H9 (cell line): ENCODE measurements around the gene ZMYM3. TPM values are rescaled to one million over a fixed set of nuclear protein-coding genes. Genes with fewer than 3 reads are reported as not detected.
A peak's percentile ranks its signal among the peaks of the same experiment; 100 is the strongest.

Experiments used
- DNase-seq: peaks from one replicate; pipeline ENCODE4 v3.0.0-alpha.2; 2017
- H2AFZ ChIP-seq: one replicate; pipeline ENCODE4 v1.6.1; 2013; ENCODE audit warnings: mild to moderate bottlenecking, low read length, control low read depth, moderate library complexity
- H2AK5ac ChIP-seq: 2 replicates; pipeline ENCODE4 v1.6.1; 2013; ENCODE audit warnings: low read length, control low read depth, mixed read lengths; ENCODE audit not compliant: insufficient read length
- H2BK120ac ChIP-seq: one replicate; pipeline ENCODE4 v1.6.1; 2013; ENCODE audit warnings: low read depth, mild to moderate bottlenecking, low read length, control low read depth, inconsistent platforms; ENCODE audit not compliant: poor library complexity, severe bottlenecking
- H2BK12ac ChIP-seq: 2 replicates; pipeline ENCODE4 v1.6.1; 2013; ENCODE audit warnings: low read length, control low read depth, mixed read lengths, low read depth; ENCODE audit not compliant: insufficient read length
- H2BK15ac ChIP-seq: 2 replicates; pipeline ENCODE4 v1.6.1; 2013; ENCODE audit warnings: low read depth, low read length, control low read depth
- H2BK20ac ChIP-seq: one replicate; pipeline ENCODE4 v1.6.1; 2013; ENCODE audit warnings: low read depth, mild to moderate bottlenecking, low read length, control low read depth, inconsistent platforms; ENCODE audit not compliant: poor library complexity, severe bottlenecking
- H2BK5ac ChIP-seq: 2 replicates; pipeline ENCODE4 v1.6.1; 2013; ENCODE audit warnings: low read length, control low read depth, mixed read lengths; ENCODE audit not compliant: insufficient read length
- H3K14ac ChIP-seq: 2 replicates; pipeline ENCODE4 v1.6.1; 2013; ENCODE audit warnings: low read length, control low read depth; ENCODE audit not compliant: insufficient read depth
- H3K18ac ChIP-seq: 2 replicates; pipeline ENCODE4 v1.6.1; 2013; ENCODE audit warnings: low read depth, mild to moderate bottlenecking, mixed read lengths, low read length, control low read depth; ENCODE audit not compliant: insufficient read length
- H3K23ac ChIP-seq: 2 replicates; pipeline ENCODE4 v1.6.1; 2013; ENCODE audit warnings: low read length, control low read depth, mixed read lengths, low read depth; ENCODE audit not compliant: insufficient read length
- H3K23me2 ChIP-seq: 2 replicates; pipeline ENCODE4 v1.6.1; 2013; ENCODE audit warnings: low read depth, mild to moderate bottlenecking, mixed read lengths, low read length, control low read depth; ENCODE audit not compliant: insufficient read length, poor library complexity, severe bottlenecking
- H3K27ac ChIP-seq: 2 replicates; pipeline ENCODE4 v1.5.1; 2013; ENCODE audit warnings: low read length, control low read depth, mixed read lengths, low read depth; ENCODE audit not compliant: insufficient read length
- H3K27me3 ChIP-seq: 2 replicates; pipeline ENCODE4 v1.6.1; 2013; ENCODE audit warnings: low read length, control low read depth, inconsistent platforms; ENCODE audit not compliant: insufficient read depth
- H3K4ac ChIP-seq: 2 replicates; pipeline ENCODE4 v1.6.1; 2013; ENCODE audit warnings: low read depth, mild to moderate bottlenecking, control low read depth, inconsistent platforms, low read length, moderate library complexity
- H3K4me1 ChIP-seq: 2 replicates; pipeline ENCODE4 v1.6.1; 2013; ENCODE audit warnings: low read length, control low read depth, inconsistent platforms; ENCODE audit not compliant: insufficient read depth
- H3K4me2 ChIP-seq: 2 replicates; pipeline ENCODE4 v1.6.1; 2013; ENCODE audit warnings: low read length, control low read depth, mixed read lengths; ENCODE audit not compliant: insufficient read length, insufficient read depth
- H3K56ac ChIP-seq: 2 replicates; pipeline ENCODE4 v1.6.1; 2013; ENCODE audit warnings: low read depth, mild to moderate bottlenecking, mixed read lengths, low read length, control low read depth; ENCODE audit not compliant: insufficient read length
- H3K79me1 ChIP-seq: 2 replicates; pipeline ENCODE4 v1.6.1; 2013; ENCODE audit warnings: low read depth, mild to moderate bottlenecking, moderate library complexity, low read length, control low read depth, inconsistent platforms; ENCODE audit not compliant: insufficient read depth, poor library complexity, severe bottlenecking
- H3K79me2 ChIP-seq: 2 replicates; pipeline ENCODE4 v1.6.1; 2013; ENCODE audit warnings: low read length, control low read depth, inconsistent platforms; ENCODE audit not compliant: insufficient read depth
- H3K9ac ChIP-seq: 2 replicates; pipeline ENCODE4 v1.6.1; 2013; ENCODE audit warnings: low read length, control low read depth, mixed read lengths; ENCODE audit not compliant: insufficient read length; ENCODE audit errors: extremely low read depth
- H3K9me3 ChIP-seq: one replicate; pipeline ENCODE4 v1.6.1; 2013; ENCODE audit warnings: low read depth, low read length, inconsistent platforms; ENCODE audit not compliant: control insufficient read depth
- H3T11ph ChIP-seq: one replicate; pipeline ENCODE4 v1.6.1; 2013; ENCODE audit warnings: mild to moderate bottlenecking, low read length, control low read depth, inconsistent platforms
- H4K20me1 ChIP-seq: one replicate; pipeline ENCODE4 v1.6.1; 2013; ENCODE audit not compliant: control insufficient read depth, insufficient read length, insufficient read depth
- H4K5ac ChIP-seq: 2 replicates; pipeline ENCODE4 v1.6.1; 2013; ENCODE audit warnings: low read depth, mild to moderate bottlenecking, mixed read lengths, low read length, control low read depth; ENCODE audit not compliant: insufficient read length
- H4K8ac ChIP-seq: replicated peaks from 2 replicates; pipeline ENCODE4 v1.6.1; 2013; ENCODE audit warnings: low read length, control low read depth, mixed read lengths, low read depth; ENCODE audit not compliant: insufficient read length
- H4K91ac ChIP-seq: 2 replicates; pipeline ENCODE4 v1.6.1; 2013; ENCODE audit warnings: low read depth, mild to moderate bottlenecking, moderate library complexity, mixed read lengths, low read length, control low read depth; ENCODE audit not compliant: insufficient read length
- H3K27ac Mint-ChIP-seq, 3 experiments: 2 replicates in 2 of 3; 3 replicates in 1 of 3; pipeline ENCODE4 v1.8.0; 2020 to 2021; ENCODE audit warnings: mixed read lengths in 3 of 3, mild to moderate bottlenecking in 1 of 3, moderate library complexity in 1 of 3
- H3K27me3 Mint-ChIP-seq: 2 replicates; pipeline ENCODE4 v1.8.0; 2021; ENCODE audit warnings: low read depth, mild to moderate bottlenecking, moderate library complexity, mixed read lengths
- H3K36me3 Mint-ChIP-seq, 3 experiments: 2 replicates in 2 of 3; 3 replicates in 1 of 3; pipeline ENCODE4 v1.8.0; 2020 to 2021; ENCODE audit warnings: low read depth in 3 of 3, mixed read lengths in 3 of 3; ENCODE audit not compliant: insufficient read depth in 1 of 3
- H3K4me1 Mint-ChIP-seq, 2 experiments: 2 replicates each; pipeline ENCODE4 v1.8.0; 2020; ENCODE audit warnings: mixed read lengths in 2 of 2
- H3K4me3 Mint-ChIP-seq, 2 experiments: 2 replicates in 1 of 2; 3 replicates in 1 of 2; pipeline ENCODE4 v1.8.0; 2020 to 2021; ENCODE audit warnings: mild to moderate bottlenecking in 2 of 2, mixed read lengths in 2 of 2, moderate library complexity in 1 of 2
- H3K9me3 Mint-ChIP-seq, 2 experiments: 2 replicates in 1 of 2; 3 replicates in 1 of 2; pipeline ENCODE4 v1.8.0; 2020; ENCODE audit warnings: mild to moderate bottlenecking in 2 of 2, mixed read lengths in 2 of 2, moderate library complexity in 1 of 2
- total RNA-seq: library from RNA; stranded (reverse); gene quantifications from 2 replicates; pipeline ENCODE4 v1.2.1, GENCODE V29; 2021
- TF ChIP-seq, protein P1 (sequence below): fragments of 200-600 bp; sonication (generic); conservative IDR thresholded peaks from 3 replicates; pipeline ENCODE4 v1.8.0; 2021; ENCODE audit warnings: antibody characterized with exemption, mild to moderate bottlenecking

Gene ZMYM3
- total RNA-seq, 1 experiment from 2014 or later: 86.5 TPM

DNA sequence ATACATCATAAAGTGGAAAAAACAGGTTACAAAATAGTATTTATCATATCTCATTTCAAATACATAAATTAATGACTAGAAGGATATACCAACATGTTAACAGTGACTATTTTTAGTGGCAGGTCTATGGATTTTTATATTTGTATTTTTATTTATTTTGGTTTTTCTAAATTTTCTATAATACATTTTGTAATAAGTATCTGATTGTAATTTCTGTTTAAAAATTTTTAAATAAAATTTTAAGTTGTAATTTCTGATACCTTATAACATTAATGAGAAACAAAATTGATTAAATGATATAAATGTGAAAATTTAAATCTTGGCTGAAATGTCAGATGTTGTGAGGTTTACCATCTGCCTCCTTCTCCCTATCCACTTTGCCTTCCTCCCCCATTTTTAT lies 32.0 kb upstream of the ZMYM3 start:
- Histone ChIP-seq H3K9ac (peak overlapping the region; percentile 54), H3K27me3 (no peaks in the 10 kb centered on the region), H3K4me2 (peak overlapping the region; percentile 39), H3K14ac (no peak overlapping the region), H3K27ac (no peak overlapping the region), H3K4me1 (no peaks in the 10 kb centered on the region), H2BK12ac (no peak overlapping the region), H2BK20ac (no peak overlapping the region), H2BK15ac (no peak overlapping the region), H4K5ac (no peak overlapping the region), H3K79me2 (peaks cover 35% of the 10 kb centered on the region; the same call in 1 of the 2 replicates), H3K23ac (no peak overlapping the region), H2AK5ac (no peak overlapping the region), H3T11ph (no peak overlapping the region), H3K23me2 (no peaks in the 10 kb centered on the region), H4K20me1 (no peaks in the 10 kb centered on the region), H2BK120ac (no peak overlapping the region), H2BK5ac (no peak overlapping the region), H4K8ac (no peak overlapping the region), H3K18ac (no peak overlapping the region), H3K56ac (no peak overlapping the region), H2AFZ (no peak overlapping the region), H3K9me3 (peaks cover 32% of the 10 kb centered on the region), H3K79me1 (no peaks in the 10 kb centered on the region), H4K91ac (no peak overlapping the region), H3K4ac (no peak overlapping the region)
- Mint-ChIP-seq H3K36me3 (peaks cover 33 to 54% (median 54%) of the 10 kb centered on the region in 3 experiments), H3K9me3 (peaks cover 43 to 57% of the 10 kb centered on the region in 2 experiments), H3K27me3 (no peaks in the 10 kb centered on the region), H3K4me3 (peak overlapping the region; percentile 95; a peak in 4 of 5 replicates), H3K4me1 (peaks cover 0 to 21% of the 10 kb centered on the region in 2 experiments; a peak in 3 of 4 replicates), H3K27ac (peak overlapping the region in 1 of 3 experiments; percentile 59; a peak in 2 of 7 replicates)
- no peak for DNase-seq
- TF ChIP-seq, protein P1, sequence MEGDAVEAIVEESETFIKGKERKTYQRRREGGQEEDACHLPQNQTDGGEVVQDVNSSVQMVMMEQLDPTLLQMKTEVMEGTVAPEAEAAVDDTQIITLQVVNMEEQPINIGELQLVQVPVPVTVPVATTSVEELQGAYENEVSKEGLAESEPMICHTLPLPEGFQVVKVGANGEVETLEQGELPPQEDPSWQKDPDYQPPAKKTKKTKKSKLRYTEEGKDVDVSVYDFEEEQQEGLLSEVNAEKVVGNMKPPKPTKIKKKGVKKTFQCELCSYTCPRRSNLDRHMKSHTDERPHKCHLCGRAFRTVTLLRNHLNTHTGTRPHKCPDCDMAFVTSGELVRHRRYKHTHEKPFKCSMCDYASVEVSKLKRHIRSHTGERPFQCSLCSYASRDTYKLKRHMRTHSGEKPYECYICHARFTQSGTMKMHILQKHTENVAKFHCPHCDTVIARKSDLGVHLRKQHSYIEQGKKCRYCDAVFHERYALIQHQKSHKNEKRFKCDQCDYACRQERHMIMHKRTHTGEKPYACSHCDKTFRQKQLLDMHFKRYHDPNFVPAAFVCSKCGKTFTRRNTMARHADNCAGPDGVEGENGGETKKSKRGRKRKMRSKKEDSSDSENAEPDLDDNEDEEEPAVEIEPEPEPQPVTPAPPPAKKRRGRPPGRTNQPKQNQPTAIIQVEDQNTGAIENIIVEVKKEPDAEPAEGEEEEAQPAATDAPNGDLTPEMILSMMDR: no peak
